IgD-negative memory B cell (primary cell): ENCODE results near the gene PTPRG. TPM values are rescaled to one million over a fixed set of nuclear protein-coding genes. Genes with fewer than 3 reads are reported as not detected.
A peak's percentile ranks its signal among the peaks of the same experiment; 100 is the strongest.

Source experiments
- H3K27ac Mint-ChIP-seq, 3 donors: one replicate each; pipeline ENCODE4 v1.8.0; 2020 to 2022; ENCODE audit warnings: mild to moderate bottlenecking in 3 of 3, mixed read lengths in 3 of 3, moderate library complexity in 1 of 3
- H3K27me3 Mint-ChIP-seq: one replicate; pipeline ENCODE4 v1.8.0; 2021; ENCODE audit warnings: mixed read lengths
- H3K36me3 Mint-ChIP-seq: one replicate; pipeline ENCODE4 v1.8.0; 2020; ENCODE audit warnings: mild to moderate bottlenecking, mixed read lengths
- H3K4me1 Mint-ChIP-seq, 3 donors: one replicate each; pipeline ENCODE4 v1.8.0; 2020 to 2022; ENCODE audit warnings: mixed read lengths in 3 of 3, mild to moderate bottlenecking in 1 of 3
- H3K4me3 Mint-ChIP-seq, 4 donors: one replicate each; pipeline ENCODE4 v1.8.0; 2020 to 2022; ENCODE audit warnings: mild to moderate bottlenecking in 4 of 4, mixed read lengths in 4 of 4, moderate library complexity in 3 of 4
- H3K9me3 Mint-ChIP-seq, 3 donors: one replicate each; pipeline ENCODE4 v1.8.0; 2020 to 2021; ENCODE audit warnings: mixed read lengths in 3 of 3, mild to moderate bottlenecking in 1 of 3
- polyA plus RNA-seq: library from polyadenylated mRNA; unstranded; fragments of 300-500 nt; fragmentation: Illumina TruSeq; gene quantifications from one replicate; pipeline ENCODE4 v1.2.3, GENCODE V29; 2021

The PTPRG gene
- polyA plus RNA-seq, 1 donor from 2014 or later: 1.9 TPM

DNA sequence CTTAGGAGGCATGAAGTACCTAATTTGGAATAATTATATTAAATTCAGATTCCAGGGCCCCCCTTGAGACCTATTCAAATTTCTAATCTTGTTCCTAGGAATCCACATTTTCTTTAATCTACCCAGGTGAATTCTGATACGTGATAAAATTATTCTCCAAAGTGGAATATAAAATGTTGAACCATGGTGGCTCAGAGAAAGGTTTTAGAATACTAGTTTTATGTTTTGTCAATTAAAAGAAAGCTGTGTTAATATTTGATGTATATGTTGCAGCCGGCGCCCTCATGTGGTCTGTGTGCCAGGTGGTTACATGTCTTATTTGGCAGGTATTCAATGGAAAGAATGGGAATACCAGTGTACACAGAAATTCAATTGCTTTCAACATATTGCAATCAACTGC, 490.1 kb downstream of the PTPRG start:
- H3K27me3 Mint-ChIP-seq: no peaks in the 10 kb centered on the region
- H3K36me3 Mint-ChIP-seq: no peaks in the 10 kb centered on the region
- H3K4me3 Mint-ChIP-seq: no peak overlapping the region
- no peaks in the 10 kb centered on the region for H3K4me1 Mint-ChIP-seq
- no peak overlapping the region for H3K27ac Mint-ChIP-seq
- H3K9me3 Mint-ChIP-seq: no peaks in the 10 kb centered on the region

DNA sequence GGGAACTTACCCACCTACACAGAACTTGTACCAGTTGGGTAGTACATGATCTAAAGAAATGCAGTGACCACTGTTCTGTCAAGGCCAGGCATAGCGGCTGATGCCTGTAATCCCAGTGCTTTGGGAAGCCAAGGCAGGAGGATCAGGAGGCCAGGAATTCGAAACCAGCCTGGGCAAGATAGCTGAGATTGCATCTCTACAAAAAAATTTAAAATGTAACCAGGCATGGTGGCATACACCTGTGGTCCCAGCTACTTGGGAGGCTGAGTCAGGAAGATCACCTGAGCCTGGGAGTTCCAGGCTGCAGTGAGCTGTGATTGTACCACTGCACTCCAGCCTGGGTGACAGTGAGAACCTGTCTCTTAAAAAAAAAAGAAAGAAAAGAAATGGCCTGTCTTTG, 491.0 kb downstream of the PTPRG start:
- H3K36me3 Mint-ChIP-seq: no peaks in the 10 kb centered on the region
- H3K4me1 Mint-ChIP-seq: no peaks in the 10 kb centered on the region
- H3K27ac Mint-ChIP-seq: no peak overlapping the region
- H3K4me3 Mint-ChIP-seq: no peak overlapping the region
- H3K27me3 Mint-ChIP-seq: no peaks in the 10 kb centered on the region
- no peaks in the 10 kb centered on the region for H3K9me3 Mint-ChIP-seq

DNA sequence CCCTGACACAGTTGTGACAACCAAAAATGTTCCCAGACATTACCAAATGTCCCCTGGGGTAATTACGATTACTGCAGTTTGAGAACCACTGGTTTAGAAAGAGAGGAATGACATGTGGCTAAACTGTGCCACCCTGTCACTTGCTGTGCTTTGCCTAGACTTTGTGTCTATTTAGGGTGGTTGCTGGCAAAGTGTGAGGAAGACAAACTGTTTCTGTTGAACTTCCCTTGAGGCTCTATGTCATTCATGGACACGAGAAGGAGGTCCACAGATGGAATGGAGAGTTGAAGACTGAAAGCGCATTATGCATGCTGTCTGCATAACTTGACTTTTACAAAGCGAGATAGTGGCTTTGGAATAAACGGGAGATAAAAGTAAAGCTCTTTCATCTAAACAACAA, 495.3 kb downstream of the PTPRG start:
- no peak overlapping the region for H3K4me3 Mint-ChIP-seq
- no peaks in the 10 kb centered on the region for H3K4me1 Mint-ChIP-seq
- no peaks in the 10 kb centered on the region for H3K27me3 Mint-ChIP-seq
- H3K9me3 Mint-ChIP-seq: peaks cover 0 to 3% (median 2%) of the 10 kb centered on the region in 3 donors
- H3K36me3 Mint-ChIP-seq: no peaks in the 10 kb centered on the region
- H3K27ac Mint-ChIP-seq: no peak overlapping the region

DNA sequence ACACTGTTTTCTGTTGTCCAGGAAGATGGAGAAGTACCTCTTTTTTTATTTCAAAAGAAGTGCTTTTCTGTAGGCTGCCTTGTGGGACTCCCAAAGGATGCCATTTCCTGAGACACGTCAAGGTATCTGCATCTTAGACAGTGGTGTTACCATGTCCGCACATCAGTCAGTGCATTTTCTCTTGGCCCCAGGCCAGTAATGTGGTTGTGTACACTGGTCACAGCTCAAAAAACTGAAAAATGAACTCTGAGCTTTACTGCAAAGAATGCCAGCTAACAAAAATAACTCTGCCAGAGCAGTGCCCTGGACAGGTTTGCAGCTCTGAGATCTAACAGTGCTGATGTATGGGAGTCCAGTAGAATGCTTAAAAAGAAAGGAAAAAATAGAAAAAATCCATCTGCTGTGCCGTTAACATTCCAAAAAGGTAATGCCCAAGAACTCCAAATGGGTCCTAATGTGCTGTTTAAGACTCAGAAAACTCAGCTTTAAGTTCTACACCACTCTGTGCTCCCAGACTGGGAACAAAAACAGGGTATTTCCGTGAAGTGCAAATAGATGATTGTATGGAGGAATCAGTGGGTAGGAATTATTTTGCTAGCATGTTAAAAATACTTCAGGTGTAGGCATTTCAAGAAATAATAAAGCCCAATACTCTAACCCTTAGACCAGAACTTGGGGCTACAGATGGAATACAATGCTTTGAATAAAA, 496.1 kb downstream of the PTPRG start:
- H3K9me3 Mint-ChIP-seq: peaks cover 0 to 3% (median 2%) of the 10 kb centered on the region in 3 donors
- H3K4me3 Mint-ChIP-seq: no peak overlapping the region
- H3K36me3 Mint-ChIP-seq: no peaks in the 10 kb centered on the region
- no peak overlapping the region for H3K27ac Mint-ChIP-seq
- H3K4me1 Mint-ChIP-seq: no peaks in the 10 kb centered on the region
- H3K27me3 Mint-ChIP-seq: no peaks in the 10 kb centered on the region

DNA sequence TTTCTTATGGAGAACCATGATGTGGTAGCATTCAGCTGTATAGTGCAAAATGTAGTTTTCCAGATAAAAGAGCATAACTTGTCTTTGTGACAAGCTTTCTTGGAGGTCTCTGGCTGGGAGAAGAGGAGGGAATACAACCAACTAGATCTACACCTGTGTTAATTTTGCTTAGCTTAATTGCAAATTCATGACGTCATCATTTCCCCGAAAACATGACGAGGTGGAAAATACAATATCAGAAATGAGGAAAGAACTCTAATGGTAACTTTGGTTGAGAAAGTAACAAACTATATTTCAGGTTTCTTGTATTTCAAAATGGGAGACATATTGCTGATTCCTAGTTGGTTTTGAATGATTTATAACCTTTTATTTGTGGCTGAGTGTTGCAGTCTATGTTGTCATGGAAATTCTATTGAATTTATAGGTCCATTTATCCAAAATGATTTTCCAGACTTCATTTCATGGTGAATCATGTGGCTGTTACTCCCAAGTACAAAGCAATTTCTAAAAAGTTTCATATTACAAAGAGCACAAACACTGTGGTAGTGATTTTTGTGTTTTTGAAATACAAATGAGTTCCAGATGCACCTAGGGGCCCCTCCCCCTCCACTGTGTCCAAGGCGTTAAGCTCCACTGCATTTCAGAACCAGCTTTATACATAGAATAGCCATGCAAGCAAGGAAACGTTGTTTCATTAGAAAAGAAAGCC, 504.8 kb downstream of the PTPRG start:
- peaks cover 0 to 2% (median 0%) of the 10 kb centered on the region in 3 donors for H3K4me1 Mint-ChIP-seq

DNA sequence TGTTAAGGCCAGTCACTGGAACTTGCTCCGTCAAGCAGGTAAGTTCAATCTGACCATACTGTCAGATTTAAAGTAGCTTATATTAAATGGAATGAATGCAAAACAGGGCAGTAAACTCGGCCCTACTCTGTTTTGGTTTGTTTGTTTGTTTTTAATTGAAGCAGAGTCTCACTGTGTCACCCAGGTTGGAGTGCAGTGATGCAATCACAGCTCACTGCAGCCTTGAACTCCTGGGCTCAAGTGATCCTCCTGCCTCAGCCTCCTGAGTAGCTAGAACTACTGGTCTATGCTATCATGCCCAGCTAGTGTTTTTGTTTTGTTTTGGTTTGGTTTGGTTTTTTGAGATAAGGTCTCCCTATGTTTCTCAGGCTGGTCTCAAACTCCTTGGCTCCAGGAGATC, 507.0 kb downstream of the PTPRG start:
- H3K36me3 Mint-ChIP-seq: peaks cover 4% of the 10 kb centered on the region
- peaks cover 0 to 4% (median 3%) of the 10 kb centered on the region in 3 donors for H3K9me3 Mint-ChIP-seq
- H3K4me1 Mint-ChIP-seq: peaks cover 0 to 2% (median 0%) of the 10 kb centered on the region in 3 donors
- no peaks in the 10 kb centered on the region for H3K27me3 Mint-ChIP-seq
- H3K27ac Mint-ChIP-seq: no peak overlapping the region
- H3K4me3 Mint-ChIP-seq: no peak overlapping the region

More for the DNA sequence above, 504.8 kb downstream of the PTPRG start:
- no peak overlapping the region for H3K27ac Mint-ChIP-seq
- no peak overlapping the region for H3K4me3 Mint-ChIP-seq
- peaks cover 0 to 2% (median 2%) of the 10 kb centered on the region in 3 donors for H3K9me3 Mint-ChIP-seq
- H3K36me3 Mint-ChIP-seq: peaks cover 4% of the 10 kb centered on the region
- H3K27me3 Mint-ChIP-seq: no peaks in the 10 kb centered on the region

DNA sequence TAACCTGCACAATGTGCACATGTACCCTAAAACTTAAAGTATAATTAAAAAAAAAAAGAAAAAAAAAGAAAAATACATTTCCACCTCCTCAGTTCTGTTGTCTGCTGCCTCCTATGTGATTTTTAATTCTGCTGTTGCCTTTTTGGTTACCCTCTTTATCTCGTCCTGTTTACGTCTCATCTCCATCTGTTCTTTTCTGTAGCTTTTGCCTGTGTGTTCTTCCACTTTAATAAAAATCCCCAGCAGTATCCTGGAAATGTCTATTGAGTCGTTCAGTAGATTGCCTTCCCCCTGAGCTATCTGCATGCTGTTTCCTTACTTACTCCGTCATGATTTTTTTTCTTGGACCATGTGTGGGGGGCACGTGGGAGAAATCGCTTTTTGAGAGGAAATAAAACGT, 509.5 kb downstream of the PTPRG start:
- Mint-ChIP-seq H3K36me3 (no peaks in the 10 kb centered on the region), H3K4me1 (no peaks in the 10 kb centered on the region), H3K27me3 (no peaks in the 10 kb centered on the region), H3K4me3 (peak overlapping the region in 1 of 4 donors; percentile 15), H3K9me3 (peaks cover 3 to 5% (median 3%) of the 10 kb centered on the region in 3 donors), H3K27ac (no peak overlapping the region)

DNA sequence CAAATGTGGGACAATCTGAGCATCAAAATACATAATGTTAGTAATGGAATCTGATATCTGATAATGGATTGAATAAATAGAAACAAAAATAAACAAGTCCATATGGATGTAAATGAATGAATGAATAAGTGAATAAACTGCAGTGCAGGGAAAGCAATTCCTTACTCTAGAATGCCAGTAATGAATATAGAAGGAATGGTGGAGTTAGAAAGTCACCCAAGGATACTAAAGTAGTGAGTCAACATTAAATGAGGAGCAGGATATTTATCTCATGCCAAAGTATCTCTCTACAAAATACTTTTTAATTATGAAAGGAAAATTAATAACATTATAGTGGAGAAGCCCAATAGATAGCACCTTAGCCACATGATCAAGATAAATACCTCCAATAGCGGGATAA, 511.7 kb downstream of the PTPRG start:
- peaks cover 1% of the 10 kb centered on the region for H3K36me3 Mint-ChIP-seq
- H3K27ac Mint-ChIP-seq: no peak overlapping the region
- no peaks in the 10 kb centered on the region for H3K27me3 Mint-ChIP-seq
- H3K9me3 Mint-ChIP-seq: peaks cover 1 to 5% (median 3%) of the 10 kb centered on the region in 3 donors
- H3K4me1 Mint-ChIP-seq: no peaks in the 10 kb centered on the region
- no peak overlapping the region for H3K4me3 Mint-ChIP-seq

DNA sequence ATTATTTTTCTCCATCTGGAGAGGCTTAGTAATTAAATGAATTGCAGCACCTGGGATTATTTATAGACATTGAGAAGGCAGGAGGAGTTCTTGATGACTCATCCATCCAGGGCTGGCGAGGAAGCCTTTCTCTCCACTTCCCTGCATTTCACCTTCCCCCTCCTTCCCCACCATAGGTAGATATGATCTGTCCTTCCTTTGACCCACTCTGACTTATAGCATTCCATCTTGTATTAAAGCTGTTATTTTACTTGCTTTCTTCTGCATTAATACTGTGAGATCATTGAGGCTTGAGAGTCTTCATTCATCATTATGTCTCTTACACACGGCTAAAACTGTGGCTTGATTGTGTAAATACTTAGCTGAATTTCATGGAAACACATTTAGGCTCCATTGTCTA, 523.2 kb downstream of the PTPRG start:
- Mint-ChIP-seq H3K9me3 (peaks cover 0 to 3% (median 0%) of the 10 kb centered on the region in 3 donors), H3K27ac (no peak overlapping the region), H3K27me3 (peaks cover 2% of the 10 kb centered on the region), H3K36me3 (peaks cover 2% of the 10 kb centered on the region), H3K4me3 (no peak overlapping the region), H3K4me1 (no peaks in the 10 kb centered on the region)

DNA sequence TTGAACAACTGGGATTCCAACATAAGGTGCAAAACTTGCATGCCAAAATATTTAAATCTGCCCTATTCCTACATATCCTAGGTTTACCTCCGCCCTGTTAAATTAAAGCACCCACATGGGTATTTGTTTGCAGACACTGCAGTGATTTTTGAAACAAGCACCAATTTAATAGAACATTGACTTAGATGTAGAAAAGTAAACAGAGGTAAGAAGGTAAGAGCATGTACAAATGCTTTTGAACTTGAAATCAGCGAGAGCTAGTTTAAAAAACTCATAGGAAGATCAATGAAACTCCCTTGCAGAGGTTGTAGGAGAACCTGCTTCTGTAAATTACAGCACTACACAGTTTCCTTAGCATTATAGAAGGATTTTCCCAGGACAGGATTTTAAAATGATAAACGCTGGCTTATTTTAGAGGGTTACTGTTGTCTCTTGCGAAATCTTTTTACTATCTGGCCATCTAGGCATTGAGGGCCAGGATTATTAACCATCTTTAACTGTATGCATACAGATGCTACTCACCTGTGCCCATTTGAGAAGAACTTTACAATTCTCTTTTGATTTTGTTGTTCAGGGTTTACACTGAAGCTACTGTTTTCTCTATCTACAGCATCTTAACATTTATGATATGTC, 527.2 kb downstream of the PTPRG start:
- Mint-ChIP-seq H3K36me3 (peaks cover 1% of the 10 kb centered on the region), H3K4me3 (no peak overlapping the region), H3K27me3 (peaks cover 5% of the 10 kb centered on the region), H3K4me1 (no peaks in the 10 kb centered on the region), H3K9me3 (peaks cover 0 to 2% (median 0%) of the 10 kb centered on the region in 3 donors), H3K27ac (no peak overlapping the region)

DNA sequence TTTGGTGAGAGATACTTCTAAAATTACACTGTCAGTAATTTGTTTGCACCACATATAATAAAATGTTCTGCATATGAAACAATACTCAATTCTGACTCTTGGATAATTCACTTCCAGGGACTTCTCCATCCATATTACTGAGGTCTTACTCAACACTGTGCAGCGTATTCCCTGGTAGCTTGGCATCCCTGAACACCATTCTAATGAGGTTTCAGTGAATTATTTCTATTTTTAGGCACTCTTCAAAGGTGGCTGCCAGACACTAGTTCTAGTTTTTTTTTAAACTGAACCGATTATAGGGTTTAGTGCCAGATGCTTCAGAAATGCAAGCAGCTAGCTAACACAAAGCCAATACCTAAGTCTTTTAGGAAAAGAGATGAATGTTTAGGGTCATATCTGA, 528.7 kb downstream of the PTPRG start:
- Mint-ChIP-seq H3K27ac (no peak overlapping the region), H3K27me3 (peaks cover 5% of the 10 kb centered on the region), H3K36me3 (no peaks in the 10 kb centered on the region), H3K4me3 (no peak overlapping the region), H3K4me1 (no peaks in the 10 kb centered on the region), H3K9me3 (no peaks in the 10 kb centered on the region)

DNA sequence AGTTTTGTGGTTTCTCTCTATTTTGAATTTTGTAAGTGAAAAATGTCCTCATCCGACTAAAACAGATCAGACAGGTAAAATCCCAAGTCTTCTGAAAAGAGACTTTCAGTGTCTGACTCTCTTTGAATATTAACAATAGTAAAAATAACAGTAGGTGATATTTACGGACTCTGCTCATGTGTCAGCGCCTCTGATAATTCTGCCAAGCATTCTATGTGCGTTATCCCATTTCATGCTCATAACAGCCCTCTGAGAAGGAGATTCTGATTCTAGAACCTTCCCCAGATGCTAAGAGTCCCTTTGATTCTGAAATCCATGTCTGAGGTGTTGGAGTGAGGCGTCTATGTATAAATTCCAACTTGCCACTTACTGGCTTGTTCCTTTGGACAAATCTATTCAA, 529.1 kb downstream of the PTPRG start:
- Mint-ChIP-seq H3K9me3 (no peaks in the 10 kb centered on the region), H3K4me1 (no peaks in the 10 kb centered on the region), H3K4me3 (no peak overlapping the region), H3K27me3 (peaks cover 5% of the 10 kb centered on the region), H3K36me3 (no peaks in the 10 kb centered on the region), H3K27ac (no peak overlapping the region)

DNA sequence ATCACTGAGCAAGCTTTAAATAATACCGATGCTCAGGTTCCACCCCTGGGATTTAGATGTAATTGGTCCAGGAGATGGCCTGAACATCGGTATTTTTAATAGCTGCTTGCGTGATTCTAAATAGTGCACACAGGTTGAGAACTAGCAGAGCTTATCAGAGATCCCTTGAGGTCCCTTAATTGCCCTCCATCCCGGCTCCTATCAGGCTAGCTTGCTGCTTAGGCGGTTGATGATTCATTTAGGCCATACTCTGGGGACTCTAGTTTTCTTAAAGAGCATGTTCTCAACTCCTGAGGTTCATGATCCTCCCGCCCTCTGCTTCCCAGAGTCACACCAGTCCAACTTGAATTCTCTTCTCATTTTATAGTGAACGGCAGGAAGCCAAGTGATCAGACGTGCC, 531.7 kb downstream of the PTPRG start:
- Mint-ChIP-seq H3K9me3 (no peaks in the 10 kb centered on the region), H3K4me3 (no peak overlapping the region), H3K4me1 (no peaks in the 10 kb centered on the region), H3K36me3 (no peaks in the 10 kb centered on the region), H3K27ac (no peak overlapping the region), H3K27me3 (peaks cover 5% of the 10 kb centered on the region)

DNA sequence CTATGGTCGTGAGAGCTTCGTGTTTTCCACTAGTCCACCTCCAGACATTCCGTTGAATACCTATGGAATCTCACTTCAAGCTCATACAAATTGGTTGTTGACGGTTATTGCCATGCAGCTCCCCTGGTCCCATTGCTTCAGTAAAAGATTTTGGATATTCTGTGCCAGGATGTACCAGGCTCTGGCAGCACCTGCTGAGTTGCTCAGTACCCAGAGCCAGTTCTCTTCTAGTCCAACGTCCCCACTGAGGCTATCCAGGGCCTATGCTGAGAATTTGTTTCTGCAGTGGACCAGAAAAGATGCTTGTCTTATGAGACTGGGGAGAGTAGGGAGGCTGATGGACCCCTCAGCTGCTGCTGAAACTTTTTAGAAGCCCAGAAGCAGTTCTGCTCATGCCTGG, 533.1 kb downstream of the PTPRG start:
- Mint-ChIP-seq H3K9me3 (no peaks in the 10 kb centered on the region), H3K27me3 (peaks cover 3% of the 10 kb centered on the region), H3K4me1 (no peaks in the 10 kb centered on the region), H3K4me3 (no peak overlapping the region), H3K27ac (no peak overlapping the region), H3K36me3 (no peaks in the 10 kb centered on the region)

DNA sequence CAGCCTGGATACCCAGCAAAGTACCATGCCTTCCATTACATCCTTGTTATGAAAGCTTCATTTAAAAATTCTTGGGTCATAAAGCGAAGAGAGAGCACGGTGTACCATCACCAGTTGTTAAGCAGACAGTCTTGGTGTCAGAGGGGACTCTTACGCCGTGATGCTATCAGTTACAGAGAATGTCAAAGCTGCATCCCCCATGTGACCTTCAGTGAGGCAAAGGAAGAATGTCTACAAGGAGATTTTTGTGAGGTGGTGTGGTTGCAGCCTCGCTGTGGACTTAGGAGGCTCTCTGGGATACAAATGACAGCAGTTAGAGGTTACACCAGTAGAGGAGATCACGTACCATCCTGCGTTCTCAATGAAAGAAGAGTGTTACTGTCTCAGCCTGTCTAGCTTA, 533.7 kb downstream of the PTPRG start:
- Mint-ChIP-seq H3K4me1 (no peaks in the 10 kb centered on the region), H3K36me3 (no peaks in the 10 kb centered on the region), H3K27me3 (peaks cover 3% of the 10 kb centered on the region), H3K4me3 (no peak overlapping the region), H3K9me3 (no peaks in the 10 kb centered on the region), H3K27ac (no peak overlapping the region)
